Uterus (tissue), 4 donors: ENCODE results near the gene RANBP3. TPM values are rescaled to one million over a fixed set of nuclear protein-coding genes. Genes with fewer than 3 reads are reported as not detected.

Source experiments
- DNase-seq, 2 donors: peaks; one replicate each; pipeline ENCODE4 v3.0.0-alpha.2; 2019 to 2020
- H3K27ac ChIP-seq, 2 donors: fragments of 200-600 bp; sonication (generic); 1 replicate in 1 of 2; 2 replicates in 1 of 2; pipeline ENCODE4 v1.5.1; 2016 to 2018
- H3K27me3 ChIP-seq, 2 donors: fragments of 200-600 bp; sonication (generic); one replicate each; pipeline ENCODE4 v1.5.1; 2018 to 2019; ENCODE audit warnings: control low read depth in 1 of 2
- H3K36me3 ChIP-seq, 2 donors: fragments of 200-600 bp; sonication (generic); one replicate each; pipeline ENCODE4 v1.5.1; 2019; ENCODE audit warnings: control low read depth in 1 of 2
- H3K4me1 ChIP-seq, 2 donors: fragments of 200-600 bp; sonication (generic); one replicate each; pipeline ENCODE4 v1.5.1; 2018 to 2019; ENCODE audit warnings: control low read depth in 1 of 2
- H3K4me3 ChIP-seq, 2 donors: fragments of 200-600 bp; sonication (generic); 1 replicate in 1 of 2; 2 replicates in 1 of 2; pipeline ENCODE4 v1.5.1; 2018 to 2019; ENCODE audit warnings: mild to moderate bottlenecking in 1 of 2
- H3K9me3 ChIP-seq, 2 donors: fragments of 200-600 bp; sonication (generic); one replicate each; pipeline ENCODE4 v1.5.1; 2019; ENCODE audit warnings: control low read depth in 1 of 2
- POLR2A ChIP-seq, 2 donors: fragments of 450-650 bp; IDR thresholded peaks; one replicate each; pipeline ENCODE4 v1.6.1; 2016; ENCODE audit warnings: antibody characterized with exemption in 2 of 2, mild to moderate bottlenecking in 1 of 2, moderate library complexity in 1 of 2
- intact Hi-C: fragments of 100-400 bp; cut with DNase I; formaldehyde crosslinking; loops from one replicate; pipeline ENCODE4 v1.15.1; 2023; ENCODE audit warnings: low total_unique reads
- total RNA-seq, 4 donors: library from RNA; depleted of rRNA in 3 of 4; stranded (reverse); fragments of >200 nt in 3 of 4; gene quantifications; one replicate each; pipeline versions ENCODE4 v1.1.0 to v1.2.4, GENCODE V29; 2014 to 2023
- TF ChIP-seq, protein P1 (sequence below), 4 experiments: fragments of 200-600 bp in 2 of 4; fragments of 450-650 bp in 2 of 4; sonication (generic) in 2 of 4; IDR thresholded peaks; one replicate each; pipeline ENCODE4 v1.5.1; 2016 to 2019; ENCODE audit warnings: antibody characterized with exemption in 4 of 4, mild to moderate bottlenecking in 2 of 4, moderate library complexity in 1 of 4
- donor health status: DM: yes; HTN: yes; CAD: no.

The RANBP3 gene
- total RNA-seq, 4 donors from 2014 or later: 40.9 to 98.1 (median 48.5) TPM

GRCh38 chr19:5984600-5984999 lies 6.7 kb upstream of the RANBP3 start:
- DNase-seq: no peak
- H3K4me3 ChIP-seq: no peak overlapping the region
- no peaks in the 10 kb centered on the region for H3K9me3 ChIP-seq
- no peaks in the 10 kb centered on the region for H3K4me1 ChIP-seq
- H3K27me3 ChIP-seq: no peaks in the 10 kb centered on the region
- intact Hi-C loops: no loop called here
- no peak overlapping the region for H3K27ac ChIP-seq
- TF ChIP-seq, protein P1, sequence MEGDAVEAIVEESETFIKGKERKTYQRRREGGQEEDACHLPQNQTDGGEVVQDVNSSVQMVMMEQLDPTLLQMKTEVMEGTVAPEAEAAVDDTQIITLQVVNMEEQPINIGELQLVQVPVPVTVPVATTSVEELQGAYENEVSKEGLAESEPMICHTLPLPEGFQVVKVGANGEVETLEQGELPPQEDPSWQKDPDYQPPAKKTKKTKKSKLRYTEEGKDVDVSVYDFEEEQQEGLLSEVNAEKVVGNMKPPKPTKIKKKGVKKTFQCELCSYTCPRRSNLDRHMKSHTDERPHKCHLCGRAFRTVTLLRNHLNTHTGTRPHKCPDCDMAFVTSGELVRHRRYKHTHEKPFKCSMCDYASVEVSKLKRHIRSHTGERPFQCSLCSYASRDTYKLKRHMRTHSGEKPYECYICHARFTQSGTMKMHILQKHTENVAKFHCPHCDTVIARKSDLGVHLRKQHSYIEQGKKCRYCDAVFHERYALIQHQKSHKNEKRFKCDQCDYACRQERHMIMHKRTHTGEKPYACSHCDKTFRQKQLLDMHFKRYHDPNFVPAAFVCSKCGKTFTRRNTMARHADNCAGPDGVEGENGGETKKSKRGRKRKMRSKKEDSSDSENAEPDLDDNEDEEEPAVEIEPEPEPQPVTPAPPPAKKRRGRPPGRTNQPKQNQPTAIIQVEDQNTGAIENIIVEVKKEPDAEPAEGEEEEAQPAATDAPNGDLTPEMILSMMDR (IDR thresholded peaks at IDR 0.05): no peak
- no peak for TF ChIP-seq POLR2A (IDR thresholded peaks at IDR 0.05)
- H3K36me3 ChIP-seq: no peaks in the 10 kb centered on the region

DNA sequence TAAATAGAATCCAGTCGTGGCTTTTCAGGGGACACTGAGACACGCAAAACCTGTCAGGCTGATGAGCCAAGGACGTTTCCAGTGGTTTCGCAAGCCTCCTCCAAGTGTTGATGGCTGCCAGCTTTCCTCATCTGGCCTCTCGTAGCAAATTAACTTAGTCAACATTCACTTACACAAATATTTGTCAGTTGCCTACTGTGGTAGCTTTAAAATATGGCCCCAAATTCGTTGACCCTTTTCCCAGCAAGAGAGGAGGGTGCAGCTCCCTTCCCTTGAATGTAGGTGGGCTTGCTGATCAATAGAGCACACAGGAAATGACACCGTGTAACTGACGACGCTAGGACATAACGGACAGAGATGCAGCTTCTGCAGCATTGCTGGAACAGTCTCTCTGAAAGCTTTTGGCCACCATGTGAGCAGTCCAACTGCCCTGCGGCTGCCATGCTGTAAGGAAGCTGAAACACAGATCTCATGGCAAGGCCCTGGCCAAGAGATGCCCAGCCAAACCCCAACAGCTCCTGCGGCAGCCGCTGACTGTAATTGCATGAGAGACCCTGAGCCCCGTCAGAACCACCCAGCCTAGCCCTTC lies 5.5 kb upstream of the RANBP3 start:
- H3K27ac ChIP-seq: no peak overlapping the region
- intact Hi-C loops: no loop called here
- no peak for DNase-seq
- H3K4me1 ChIP-seq: peaks cover 0 to 8% of the 10 kb centered on the region in 2 donors
- TF ChIP-seq, protein P1 (IDR thresholded peaks at IDR 0.05): no peak
- TF ChIP-seq POLR2A (IDR thresholded peaks at IDR 0.05): no peak
- no peak overlapping the region for H3K4me3 ChIP-seq
- no peaks in the 10 kb centered on the region for H3K27me3 ChIP-seq
- no peaks in the 10 kb centered on the region for H3K36me3 ChIP-seq
- H3K9me3 ChIP-seq: no peaks in the 10 kb centered on the region

GRCh38 chr19:5978606-5979552 lies 939 bp upstream of the RANBP3 start:
- intact Hi-C loops: no loop called here
- peaks cover 10 to 15% of the 10 kb centered on the region in 2 donors for H3K4me1 ChIP-seq
- DNase-seq: peak in 1 of 2 donors; percentile 45
- no peaks in the 10 kb centered on the region for H3K27me3 ChIP-seq
- no peaks in the 10 kb centered on the region for H3K9me3 ChIP-seq
- H3K27ac ChIP-seq: peak overlapping the region; percentile 85 to 90
- TF ChIP-seq POLR2A (IDR thresholded peaks at IDR 0.05): no peak
- TF ChIP-seq, protein P1 (IDR thresholded peaks at IDR 0.05): no peak
- peak overlapping the region; percentile 56 to 96 for H3K4me3 ChIP-seq
- no peaks in the 10 kb centered on the region for H3K36me3 ChIP-seq

GRCh38 chr19:5977222-5977784 lies 637 bp downstream of the RANBP3 start:
- Histone ChIP-seq H3K4me3 (peak overlapping the region; percentile 93 to 96), H3K4me1 (peaks cover 10 to 15% of the 10 kb centered on the region in 2 donors), H3K9me3 (no peaks in the 10 kb centered on the region), H3K27me3 (no peaks in the 10 kb centered on the region), H3K27ac (peak overlapping the region; percentile 86 to 90), H3K36me3 (no peaks in the 10 kb centered on the region)
- DNase-seq: no peak
- TF ChIP-seq, protein P1 (IDR thresholded peaks at IDR 0.05): no peak
- no peak for TF ChIP-seq POLR2A (IDR thresholded peaks at IDR 0.05)
- intact Hi-C loops: no loop called here
